SK-N-SH (cell line): ENCODE measurements around the gene GFOD2. TPM values are rescaled to one million over a fixed set of nuclear protein-coding genes. Genes with fewer than 3 reads are reported as not detected.
"Not testable (repeated sequence)": the region's sequence is repeated elsewhere in the genome, so short reads cannot be mapped to it uniquely, and the experiment has no call there.

Experiments used
- CTCF ChIA-PET: fragments of 300-600, 350-600 bp; formaldehyde crosslinking; extraction: SDS; loops from one replicate; lab custom pipeline; 2021; lab: Yijun Ruan, JAX
- POLR2A ChIA-PET: fragments of 350-600 bp; sonication (Branson Sonifier 250); formaldehyde crosslinking; extraction: SDS; loops from one replicate; lab custom pipeline; 2020; ENCODE audit warnings: antibody characterized with exemption, inconsistent platforms; lab: Yijun Ruan, JAX
- DNase-seq: peaks from one replicate; pipeline ENCODE4 v3.0.0; 2012
- H2AFZ ChIP-seq: fragments of 200-600 bp; sonication (generic); 2 replicates; pipeline ENCODE4 v1.8.1; 2016; ENCODE audit warnings: antibody characterized with exemption, mild to moderate bottlenecking, low read depth
- H3F3A ChIP-seq: fragments of 200-600 bp; sonication (generic); replicated peaks from 2 replicates; pipeline ENCODE3; 2016; ENCODE audit warnings: antibody characterized with exemption, mild to moderate bottlenecking; ENCODE audit not compliant: insufficient read depth
- H3K27ac ChIP-seq, 2 experiments: fragments of 200-500 bp in 1 of 2; fragments of 200-600 bp in 1 of 2; sonication (Bioruptor generic) in 1 of 2; sonication (generic), shearing (Covaris generic) in 1 of 2; 2 replicates each; pipeline versions ENCODE4 v1.5.1 to v1.6.1; 2014 to 2016; ENCODE audit warnings: low read depth in 2 of 2, inconsistent platforms in 1 of 2, low read length in 1 of 2, mild to moderate bottlenecking in 1 of 2, mixed read lengths in 1 of 2
- H3K27me3 ChIP-seq: fragments of 200-600 bp; sonication (generic), shearing (Covaris generic); 2 replicates; pipeline ENCODE4 v1.6.1; 2016; ENCODE audit warnings: mixed run types; ENCODE audit not compliant: insufficient read depth
- H3K36me3 ChIP-seq, 2 experiments: fragments of 200-500 bp in 1 of 2; fragments of 200-600 bp in 1 of 2; sonication (Bioruptor generic) in 1 of 2; sonication (generic) in 1 of 2; replicated peaks in 1 of 2; 2 replicates each; pipeline versions ENCODE3 to v1.5.1; 2014 to 2016; ENCODE audit warnings: low read length in 1 of 2, mild to moderate bottlenecking in 1 of 2; ENCODE audit not compliant: insufficient read depth in 2 of 2, control insufficient read depth in 1 of 2
- H3K4me1 ChIP-seq, 2 experiments: fragments of 200-500 bp in 1 of 2; fragments of 200-600 bp in 1 of 2; sonication (Bioruptor generic) in 1 of 2; sonication (generic), shearing (Covaris generic) in 1 of 2; 2 replicates each; pipeline versions ENCODE4 v1.5.1 to v1.6.1; 2014 to 2016; ENCODE audit warnings: low read depth in 1 of 2, low read length in 1 of 2, mixed run types in 1 of 2; ENCODE audit not compliant: insufficient read depth in 2 of 2, control insufficient read depth in 1 of 2
- H3K4me2 ChIP-seq: fragments of 200-600 bp; sonication (generic), shearing (Covaris generic); 2 replicates; pipeline ENCODE4 v1.6.1; 2017; ENCODE audit warnings: mixed run types
- H3K4me3 ChIP-seq, 2 experiments: fragments of 200-500 bp in 1 of 2; fragments of 200-600 bp in 1 of 2; sonication (Bioruptor generic) in 1 of 2; sonication (generic), shearing (Covaris generic) in 1 of 2; 2 replicates each; pipeline versions ENCODE4 v1.5.1 to v1.8.1; 2014 to 2016; ENCODE audit warnings: low read depth in 2 of 2, inconsistent platforms in 1 of 2, low read length in 1 of 2, mild to moderate bottlenecking in 1 of 2, mixed read lengths in 1 of 2, moderate library complexity in 1 of 2
- H3K79me2 ChIP-seq: fragments of 200-600 bp; sonication (generic); 2 replicates; pipeline ENCODE4 v1.8.1; 2017; ENCODE audit warnings: mild to moderate bottlenecking; ENCODE audit not compliant: insufficient read depth
- H3K9ac ChIP-seq: fragments of 200-600 bp; sonication (generic); 2 replicates; pipeline ENCODE4 v1.6.1; 2017; ENCODE audit warnings: mixed run types
- H3K9me2 ChIP-seq: fragments of 200-600 bp; sonication (generic); 2 replicates; pipeline ENCODE4 v1.6.1; 2017; ENCODE audit warnings: mixed run types
- H3K9me3 ChIP-seq: fragments of 200-600 bp; sonication (generic); 2 replicates; pipeline ENCODE4 v1.6.1; 2017; ENCODE audit warnings: mixed run types, mild to moderate bottlenecking, moderate library complexity
- H4K20me1 ChIP-seq: fragments of 200-600 bp; sonication (generic); 2 replicates; pipeline ENCODE4 v1.6.1; 2017; ENCODE audit warnings: mild to moderate bottlenecking, mixed run types; ENCODE audit not compliant: insufficient read depth
- CHD2 ChIP-seq: fragments of 150-350 bp; IDR thresholded peaks from 2 replicates; pipeline ENCODE4 v1.6.1; 2018; ENCODE audit warnings: low read length; ENCODE audit not compliant: partially characterized antibody
- ELF1 ChIP-seq: IDR thresholded peaks from 2 replicates; pipeline ENCODE4 v1.4.0; 2012
- EZH2phosphoT487 ChIP-seq: fragments of 200-600 bp; sonication (generic); IDR thresholded peaks from 2 replicates; pipeline ENCODE4 v1.6.1; 2017; ENCODE audit warnings: low read depth, mixed run types, mild to moderate bottlenecking, antibody characterized with exemption, moderate library complexity, borderline replicate concordance
- FOSL2 ChIP-seq: IDR thresholded peaks from 2 replicates; pipeline ENCODE4 v1.4.0; 2012; ENCODE audit warnings: low read depth, mild to moderate bottlenecking, moderate library complexity, borderline replicate concordance
- GABPA ChIP-seq: IDR thresholded peaks from 2 replicates; pipeline ENCODE4 v1.4.0; 2012; ENCODE audit warnings: low read depth, mild to moderate bottlenecking
- GATA2 ChIP-seq: sonication (generic); formaldehyde crosslinking; IDR thresholded peaks from 2 replicates; pipeline ENCODE4 v1.5.0; 2020; ENCODE audit warnings: mild to moderate bottlenecking, missing genetic modification reagents
- IRF3 ChIP-seq: fragments of 150-350 bp; IDR thresholded peaks from 2 replicates; pipeline ENCODE4 v1.6.1; 2016; ENCODE audit warnings: mild to moderate bottlenecking, low read depth, low read length
- JUND ChIP-seq: IDR thresholded peaks from 2 replicates; pipeline ENCODE4 v1.4.0; 2012
- MEF2A ChIP-seq: IDR thresholded peaks from 2 replicates; pipeline ENCODE4 v1.4.0; 2012; ENCODE audit warnings: low read depth, borderline replicate concordance
- MXI1 ChIP-seq: IDR thresholded peaks from 2 replicates; pipeline ENCODE4 v1.6.1; 2012; ENCODE audit warnings: mild to moderate bottlenecking, low read depth, low read length, improper control_type of control experiment
- NRF1 ChIP-seq: IDR thresholded peaks from 2 replicates; pipeline ENCODE4 v1.6.1; 2012; ENCODE audit warnings: low read depth, mild to moderate bottlenecking, low read length
- RAD21 ChIP-seq: IDR thresholded peaks from 2 replicates; pipeline ENCODE4 v1.6.1; 2012; ENCODE audit warnings: mild to moderate bottlenecking, low read length
- RXRA ChIP-seq: IDR thresholded peaks from 2 replicates; pipeline ENCODE4 v1.4.0; 2012; ENCODE audit warnings: low read depth, mild to moderate bottlenecking, borderline replicate concordance
- SIN3A ChIP-seq: IDR thresholded peaks from 2 replicates; pipeline ENCODE4 v1.6.1; 2012; ENCODE audit warnings: low read depth, mild to moderate bottlenecking, low read length, moderate library complexity, borderline replicate concordance
- TAF1 ChIP-seq: IDR thresholded peaks from 2 replicates; pipeline ENCODE4 v1.6.1; 2012; ENCODE audit warnings: low read depth, mild to moderate bottlenecking, low read length, moderate library complexity, borderline replicate concordance
- YY1 ChIP-seq: IDR thresholded peaks from 2 replicates; pipeline ENCODE4 v1.4.0; 2012; ENCODE audit warnings: low read depth, mild to moderate bottlenecking
- ZBTB33 ChIP-seq: IDR thresholded peaks from 2 replicates; pipeline ENCODE4 v1.4.0; 2012; ENCODE audit warnings: low read depth, borderline replicate concordance
- WGBS: methylation state at CpG from one replicate; pipeline ENCODE4 v1.1.6; 2017; ENCODE audit warnings: low lambda C conversion rate; 5-methylcytosine and 5-hydroxymethylcytosine counted together
- polyA plus RNA-seq, 3 experiments: library from polyadenylated mRNA; depleted of rRNA; stranded (reverse); fragments of >200 nt; gene quantifications; 2 replicates each; pipeline ENCODE4 v1.2.3, GENCODE V29; 2012
- TF ChIP-seq, protein P1 (sequence below): IDR thresholded peaks from 2 replicates; pipeline ENCODE4 v1.4.0; 2012; ENCODE audit warnings: low read depth, borderline replicate concordance
- TF ChIP-seq, protein P2 (sequence below): fragments of 200-600 bp; sonication (generic); IDR thresholded peaks from 2 replicates; pipeline ENCODE4 v1.6.1; 2017; ENCODE audit warnings: antibody characterized with exemption, mild to moderate bottlenecking, moderate library complexity
- TF ChIP-seq, protein P3 (sequence below): fragments of 150-350 bp; IDR thresholded peaks from 2 replicates; pipeline ENCODE4 v1.6.1; 2017; ENCODE audit warnings: antibody characterized with exemption, low read length, low read depth, borderline replicate concordance

The GFOD2 gene
- polyA plus RNA-seq, 1 of the 3 experiments (the other 2 are of a cell fraction) = 19.0 TPM

GRCh38 chr16:67751331-67751730, 32.2 kb upstream of the GFOD2 start:
- not testable (repeated sequence) for H4K20me1 ChIP-seq

DNA sequence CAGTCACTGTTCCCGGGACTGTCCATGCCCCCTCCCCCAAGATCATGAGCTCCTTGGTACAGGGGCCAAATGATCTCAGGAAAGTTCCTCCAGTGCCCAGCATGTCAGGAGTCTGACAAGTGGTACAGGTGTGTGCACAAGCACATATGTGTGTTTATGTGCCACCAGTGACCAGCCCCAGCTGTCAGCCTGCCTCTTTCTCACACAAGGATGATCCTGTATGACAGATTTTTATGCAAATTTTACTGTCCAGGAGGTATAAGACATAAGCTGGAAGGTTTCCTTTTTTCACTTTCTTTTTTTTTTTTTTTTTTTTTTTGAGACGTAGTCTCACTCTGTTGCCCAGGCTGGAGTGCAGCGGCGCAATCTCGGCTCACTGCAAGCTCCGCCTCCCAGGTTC, 31.4 kb upstream of the GFOD2 start:
- no peak for TF ChIP-seq IRF3
- TF ChIP-seq GATA2 = no peak
- TF ChIP-seq CHD2 = no peak
- TF ChIP-seq NRF1 = no peak
- no peak for TF ChIP-seq ZBTB33
- TF ChIP-seq, protein P1, sequence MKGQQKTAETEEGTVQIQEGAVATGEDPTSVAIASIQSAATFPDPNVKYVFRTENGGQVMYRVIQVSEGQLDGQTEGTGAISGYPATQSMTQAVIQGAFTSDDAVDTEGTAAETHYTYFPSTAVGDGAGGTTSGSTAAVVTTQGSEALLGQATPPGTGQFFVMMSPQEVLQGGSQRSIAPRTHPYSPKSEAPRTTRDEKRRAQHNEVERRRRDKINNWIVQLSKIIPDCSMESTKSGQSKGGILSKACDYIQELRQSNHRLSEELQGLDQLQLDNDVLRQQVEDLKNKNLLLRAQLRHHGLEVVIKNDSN = no peak
- TF ChIP-seq RAD21 = no peak
- TF ChIP-seq ELF1 = no peak
- TF ChIP-seq JUND = no peak
- no peak for TF ChIP-seq TAF1
- no peak for TF ChIP-seq YY1
- no peak for TF ChIP-seq RXRA
- no peak for TF ChIP-seq MXI1
- no peak for TF ChIP-seq FOSL2
- no peak for TF ChIP-seq EZH2phosphoT487
- TF ChIP-seq, protein P2, sequence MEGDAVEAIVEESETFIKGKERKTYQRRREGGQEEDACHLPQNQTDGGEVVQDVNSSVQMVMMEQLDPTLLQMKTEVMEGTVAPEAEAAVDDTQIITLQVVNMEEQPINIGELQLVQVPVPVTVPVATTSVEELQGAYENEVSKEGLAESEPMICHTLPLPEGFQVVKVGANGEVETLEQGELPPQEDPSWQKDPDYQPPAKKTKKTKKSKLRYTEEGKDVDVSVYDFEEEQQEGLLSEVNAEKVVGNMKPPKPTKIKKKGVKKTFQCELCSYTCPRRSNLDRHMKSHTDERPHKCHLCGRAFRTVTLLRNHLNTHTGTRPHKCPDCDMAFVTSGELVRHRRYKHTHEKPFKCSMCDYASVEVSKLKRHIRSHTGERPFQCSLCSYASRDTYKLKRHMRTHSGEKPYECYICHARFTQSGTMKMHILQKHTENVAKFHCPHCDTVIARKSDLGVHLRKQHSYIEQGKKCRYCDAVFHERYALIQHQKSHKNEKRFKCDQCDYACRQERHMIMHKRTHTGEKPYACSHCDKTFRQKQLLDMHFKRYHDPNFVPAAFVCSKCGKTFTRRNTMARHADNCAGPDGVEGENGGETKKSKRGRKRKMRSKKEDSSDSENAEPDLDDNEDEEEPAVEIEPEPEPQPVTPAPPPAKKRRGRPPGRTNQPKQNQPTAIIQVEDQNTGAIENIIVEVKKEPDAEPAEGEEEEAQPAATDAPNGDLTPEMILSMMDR = no peak
- TF ChIP-seq, protein P3, sequence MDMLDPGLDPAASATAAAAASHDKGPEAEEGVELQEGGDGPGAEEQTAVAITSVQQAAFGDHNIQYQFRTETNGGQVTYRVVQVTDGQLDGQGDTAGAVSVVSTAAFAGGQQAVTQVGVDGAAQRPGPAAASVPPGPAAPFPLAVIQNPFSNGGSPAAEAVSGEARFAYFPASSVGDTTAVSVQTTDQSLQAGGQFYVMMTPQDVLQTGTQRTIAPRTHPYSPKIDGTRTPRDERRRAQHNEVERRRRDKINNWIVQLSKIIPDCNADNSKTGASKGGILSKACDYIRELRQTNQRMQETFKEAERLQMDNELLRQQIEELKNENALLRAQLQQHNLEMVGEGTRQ = no peak
- no peak for TF ChIP-seq SIN3A
- TF ChIP-seq GABPA = no peak
- no peak for TF ChIP-seq MEF2A
- no peaks in the 10 kb centered on the region; a peak in 1 of 4 replicates for H3K4me1 ChIP-seq
- ChIA-PET POLR2A (no interaction called here), CTCF (interaction anchor here (1.0 to 1.9 kb wide), 2 partner anchors 66 kb away, joined by 3 to 6 read pairs; no protein-coding TSS in a partner anchor)
- no peak overlapping the region for H3K4me3 ChIP-seq
- 94% methylated on average over 6 of the region's 6 CpGs for WGBS
- no peak overlapping the region for H3K4me2 ChIP-seq
- H3K27me3 ChIP-seq = no peaks in the 10 kb centered on the region
- H3K79me2 ChIP-seq = no peaks in the 10 kb centered on the region
- H3F3A ChIP-seq = no peaks in the 10 kb centered on the region
- no peak overlapping the region for H2AFZ ChIP-seq
- H3K27ac ChIP-seq = no peak overlapping the region
- no peaks in the 10 kb centered on the region for H3K9me3 ChIP-seq
- no peaks in the 10 kb centered on the region for H4K20me1 ChIP-seq
- H3K36me3 ChIP-seq = no peaks in the 10 kb centered on the region
- no peak for DNase-seq
- no peak overlapping the region for H3K9ac ChIP-seq
- no peaks in the 10 kb centered on the region for H3K9me2 ChIP-seq

More at GRCh38 chr16:67751331-67751730, 32.2 kb upstream of the GFOD2 start:
- H3K36me3 ChIP-seq, H3K9me2 ChIP-seq, H3K79me2 ChIP-seq, H3K9me3 ChIP-seq, H3F3A ChIP-seq, H3K27ac ChIP-seq, H3K27me3 ChIP-seq, DNase-seq, H2AFZ ChIP-seq, H3K4me2 ChIP-seq, H3K4me3 ChIP-seq, H3K4me1 ChIP-seq, H3K9ac ChIP-seq, POLR2A ChIA-PET: not testable (repeated sequence)
- WGBS = over 99% methylated on average over 3 of the region's 3 CpGs
- CTCF ChIA-PET = interaction anchor here (0.7 to 1.9 kb wide), 3 partner anchors 12 to 183 kb away, joined by 3 to 6 read pairs (median 3); no protein-coding TSS in a partner anchor
